RKO (cell line): ENCODE measurements around the gene EIF4E1B.
A peak's percentile ranks its signal among the peaks of the same experiment; 100 is the strongest.

Source experiments
- DNase-seq: peaks from one replicate; pipeline ENCODE4 v3.0.0-alpha.2; 2016; ENCODE audit warnings: low spot score

EIF4E1B gene

GRCh38 chr5:176647030-176647842, 16.8 kb downstream of the EIF4E1B start, which contains the start of gene TSPAN17:
Gene TSPAN17, plus strand, starts transcription at chr5:176647484. Its CDS starts 132 bp downstream, at chr5:176647616.
- peak; percentile 98 for DNase-seq

- peak; percentile 39 for DNase-seq
These were observed 17.5 kb downstream of the EIF4E1B start for GRCh38 chr5:176647843-176648473.

GRCh38 chr5:176648474-176649194, 18.2 kb downstream of the EIF4E1B start:
- DNase-seq = no peak

DNA sequence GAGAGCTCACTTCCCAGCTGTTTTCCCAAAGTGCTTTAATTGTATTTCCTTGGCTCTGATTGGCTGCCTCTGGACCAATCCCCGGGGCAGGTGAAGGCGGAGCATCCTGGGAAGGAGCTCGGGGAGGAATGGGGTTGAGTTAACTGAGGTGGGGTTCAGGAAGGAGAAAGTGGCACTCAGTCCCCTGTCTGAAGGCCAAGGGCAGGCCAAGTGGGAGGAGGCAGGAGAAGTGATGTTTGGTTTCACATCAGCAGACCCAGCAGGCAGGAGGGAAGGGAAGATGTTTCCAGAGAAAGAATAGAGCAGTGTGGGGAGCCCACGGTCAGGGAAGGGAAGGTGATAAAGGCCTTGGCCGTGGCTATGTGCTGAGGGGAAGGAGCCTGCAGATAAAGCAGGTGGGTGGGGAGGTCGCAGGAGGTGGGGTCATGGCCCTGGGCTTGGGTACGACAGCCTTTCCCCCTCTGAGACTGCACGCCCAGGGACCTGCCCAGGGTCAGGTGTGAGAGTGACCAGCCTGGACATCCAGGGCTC, 19.9 kb downstream of the EIF4E1B start:
- DNase-seq = no peak

GRCh38 chr5:176651472-176651980, 21.1 kb downstream of the EIF4E1B start:
- DNase-seq = no peak

DNA sequence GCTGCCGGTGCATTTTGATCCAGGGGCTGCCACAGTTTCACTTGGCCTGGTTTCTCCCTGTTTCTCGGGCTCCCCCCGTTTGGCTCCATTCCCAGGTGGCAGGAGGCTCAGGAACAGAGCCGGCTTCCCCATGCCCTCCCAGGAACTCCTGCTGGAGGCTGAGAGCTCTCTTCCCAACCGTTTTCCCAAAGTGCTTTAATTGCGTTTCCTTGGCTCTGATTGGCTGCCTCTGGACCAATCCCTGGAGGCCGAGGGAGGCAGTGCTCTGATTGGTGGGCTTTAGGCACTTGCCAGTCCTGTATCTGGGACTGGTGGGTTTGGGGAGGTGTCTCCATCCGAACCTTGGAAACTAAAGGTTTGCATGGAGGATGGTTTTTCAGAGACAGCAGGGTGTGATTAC, 21.7 kb downstream of the EIF4E1B start:
- DNase-seq = no peak

GRCh38 chr5:176653401-176654385, 23.2 kb downstream of the EIF4E1B start:
- peak; percentile 77 for DNase-seq

DNA sequence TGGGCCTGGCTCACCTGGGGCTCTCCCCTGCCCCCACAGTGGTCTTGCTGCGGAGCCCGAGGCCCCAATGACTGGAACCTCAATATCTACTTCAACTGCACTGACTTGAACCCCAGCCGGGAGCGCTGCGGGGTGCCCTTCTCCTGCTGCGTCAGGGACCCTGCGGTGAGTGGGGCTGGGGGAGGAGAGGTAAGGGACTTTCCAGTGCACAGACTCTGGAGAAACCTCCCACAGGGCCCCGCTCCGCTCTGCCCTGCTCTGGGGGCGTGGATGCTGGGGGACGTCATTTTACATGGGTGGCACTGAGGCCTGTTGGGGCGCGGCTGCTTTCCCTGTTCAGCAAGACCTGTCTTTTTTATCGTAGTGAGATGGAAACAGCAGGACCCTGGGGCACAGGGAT, 24.4 kb downstream of the EIF4E1B start:
- DNase-seq = no peak

GRCh38 chr5:176656467-176656990, 26.1 kb downstream of the EIF4E1B start:
- no peak for DNase-seq

DNA sequence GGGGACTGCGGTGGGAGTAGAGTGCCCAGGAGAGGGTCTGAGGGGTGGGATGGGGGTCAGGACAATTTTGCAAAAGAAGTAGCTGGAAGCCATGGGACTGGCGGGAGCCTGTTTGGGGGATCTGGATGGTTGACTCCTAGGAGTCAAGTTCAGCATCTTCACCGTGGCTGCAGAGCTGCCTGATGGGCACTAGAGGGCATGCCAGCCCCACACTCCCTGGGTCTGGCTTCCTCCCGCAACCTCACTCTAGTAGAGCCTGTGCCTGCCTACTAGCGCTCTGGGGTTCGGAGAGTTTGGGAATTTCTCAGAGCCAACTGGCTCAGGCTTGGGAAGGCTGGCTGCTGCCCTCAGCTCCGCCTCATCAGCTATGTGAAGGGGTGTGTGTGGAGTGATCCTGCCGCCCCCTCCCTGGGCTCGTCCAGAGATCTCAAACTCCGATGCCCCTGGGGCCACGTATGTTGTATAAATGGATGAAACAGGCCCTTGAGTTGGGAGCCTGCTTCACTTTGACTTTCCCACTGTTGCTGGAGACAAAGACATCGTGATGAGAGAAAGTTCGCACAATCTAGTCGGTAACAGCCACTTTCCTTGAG, 27.6 kb downstream of the EIF4E1B start:
- DNase-seq = peak; percentile 79

DNA sequence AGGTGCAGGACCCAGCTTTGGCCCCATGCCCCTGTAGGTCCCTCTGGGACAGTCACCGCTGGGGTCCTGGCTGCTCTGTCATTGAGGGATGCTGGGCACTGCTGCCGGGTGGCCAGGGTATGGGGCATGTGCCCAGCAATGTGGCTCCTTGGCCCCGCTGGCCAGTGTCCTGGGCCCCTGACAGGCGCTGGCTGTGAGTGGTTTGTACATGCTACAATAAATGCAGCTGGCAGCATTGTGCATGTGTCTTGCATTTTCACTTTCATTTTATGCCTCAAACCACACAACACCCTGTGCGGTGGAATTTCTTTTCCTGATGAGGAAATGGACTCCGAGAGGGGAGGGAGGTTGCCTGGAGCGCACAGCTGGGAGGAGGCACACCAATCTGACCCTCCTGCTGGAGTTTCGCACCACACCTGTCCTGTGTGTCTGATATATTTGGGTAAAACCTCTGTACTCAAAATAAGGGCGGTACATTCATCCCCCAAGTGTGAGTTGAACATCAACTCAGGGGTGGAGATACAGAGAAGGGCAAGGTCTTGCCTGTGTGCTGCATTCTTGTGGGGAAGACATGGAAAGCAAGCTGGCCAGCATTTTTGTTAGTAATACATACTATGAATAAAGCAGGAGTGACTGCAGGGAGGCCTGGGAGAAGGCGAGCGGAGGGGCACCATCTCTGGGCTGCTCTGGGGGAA, 28.5 kb downstream of the EIF4E1B start:
- DNase-seq = no peak

DNA sequence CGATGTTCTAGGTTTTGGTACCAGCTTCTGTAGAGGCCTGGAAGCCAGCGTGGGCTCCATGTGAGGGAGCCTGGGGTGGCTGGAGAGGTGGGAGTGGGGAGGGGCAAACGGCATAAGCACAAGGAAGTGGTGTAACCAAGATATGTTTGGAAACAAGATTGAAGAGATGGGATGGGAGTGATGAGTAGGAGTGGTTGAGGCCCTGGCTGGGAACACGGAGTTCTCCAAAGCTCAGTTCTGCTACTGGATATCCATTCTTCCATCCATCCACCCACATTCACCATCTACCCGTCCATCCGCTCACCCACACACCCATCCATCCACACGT, 29.0 kb downstream of the EIF4E1B start:
- DNase-seq = no peak

GRCh38 chr5:176659860-176660461, 29.5 kb downstream of the EIF4E1B start:
- DNase-seq = no peak

GRCh38 chr5:176660530-176660859, 30.0 kb downstream of the EIF4E1B start:
- DNase-seq = no peak

DNA sequence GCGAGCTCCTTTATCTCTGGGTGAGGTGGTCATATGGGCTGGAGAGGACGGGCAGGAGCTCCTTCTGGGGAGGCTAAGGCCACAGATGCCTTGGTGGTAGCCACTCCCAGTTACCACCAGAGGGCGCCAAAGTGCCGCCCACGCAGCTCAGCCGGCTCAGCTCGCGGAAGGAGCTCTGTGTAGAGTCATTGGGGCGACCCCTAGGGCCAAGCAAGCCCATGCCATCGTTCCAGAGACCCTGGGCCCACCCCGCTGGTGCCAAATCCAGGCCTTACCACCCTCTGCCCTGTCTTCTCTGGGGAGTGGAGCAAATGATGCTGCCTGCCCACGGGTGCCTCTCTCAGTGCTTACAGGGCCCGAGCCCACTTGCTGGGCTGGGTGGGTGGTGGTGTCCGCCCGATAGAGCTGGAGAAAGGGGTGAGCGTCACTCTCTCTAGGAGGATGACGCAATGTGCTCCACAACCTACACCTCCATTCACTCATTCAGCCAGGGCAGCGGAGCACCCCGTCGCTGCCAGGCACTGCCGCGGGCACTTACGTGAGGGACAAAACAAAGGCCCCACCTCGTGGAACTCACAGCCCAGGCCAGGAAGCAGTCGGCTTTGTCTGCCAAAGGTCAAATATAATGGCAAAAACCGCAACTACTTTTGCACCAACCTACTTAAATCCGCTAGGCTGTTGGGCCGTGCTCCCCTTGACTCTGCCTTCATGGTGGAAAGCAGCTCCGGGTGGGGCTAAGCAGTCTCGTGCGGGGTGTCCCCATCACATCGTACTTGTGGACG, 30.6 kb downstream of the EIF4E1B start:
- DNase-seq = peak; percentile 77

GRCh38 chr5:176661676-176662075, 31.2 kb downstream of the EIF4E1B start:
- no peak for DNase-seq

DNA sequence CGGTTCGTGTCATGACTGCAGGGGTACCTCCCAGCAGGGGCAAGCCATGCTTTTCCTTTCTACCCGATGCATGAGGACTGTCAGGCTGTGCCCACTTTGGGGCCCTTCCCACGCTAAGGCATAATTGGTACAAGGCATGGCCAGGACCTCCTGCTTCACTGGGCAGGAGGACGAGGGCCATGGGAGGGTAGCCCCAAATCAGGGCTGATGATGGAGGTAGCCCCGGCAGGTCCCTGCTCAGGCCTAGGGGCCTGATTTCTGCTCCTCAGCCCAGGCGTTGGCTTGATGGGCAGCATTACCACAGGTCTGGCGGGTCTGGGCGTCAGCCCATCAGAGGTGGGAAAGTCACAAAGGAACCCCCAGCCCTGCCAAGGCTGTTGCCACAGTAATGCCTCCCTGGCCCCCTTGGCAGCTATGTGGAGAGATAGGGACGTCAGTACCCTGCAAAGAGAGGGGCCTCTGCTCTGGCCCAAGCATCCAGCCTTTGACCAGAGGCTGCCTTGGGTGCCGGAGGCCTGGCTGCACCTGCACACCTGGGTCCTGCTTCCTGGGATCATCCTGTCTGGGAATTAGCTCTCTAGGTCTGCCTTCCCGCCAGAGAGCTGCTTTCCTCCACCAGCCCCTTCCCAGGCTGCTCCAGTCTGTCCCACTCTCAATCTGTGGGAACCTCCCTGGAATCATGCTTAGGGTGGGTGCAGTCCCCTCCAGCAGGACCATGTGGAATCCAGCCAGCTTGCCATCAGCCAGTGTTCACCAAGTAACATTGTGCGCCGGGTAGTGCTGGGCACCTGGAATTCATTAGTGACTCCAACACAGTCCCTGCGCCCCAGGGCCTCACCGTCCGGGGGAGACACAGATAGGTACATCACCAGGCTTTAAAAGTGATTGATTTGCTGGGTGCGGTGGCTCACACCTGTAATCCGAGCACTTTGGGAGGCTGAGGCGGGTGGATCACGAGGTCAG, 32.2 kb downstream of the EIF4E1B start:
- DNase-seq = no peak

DNA sequence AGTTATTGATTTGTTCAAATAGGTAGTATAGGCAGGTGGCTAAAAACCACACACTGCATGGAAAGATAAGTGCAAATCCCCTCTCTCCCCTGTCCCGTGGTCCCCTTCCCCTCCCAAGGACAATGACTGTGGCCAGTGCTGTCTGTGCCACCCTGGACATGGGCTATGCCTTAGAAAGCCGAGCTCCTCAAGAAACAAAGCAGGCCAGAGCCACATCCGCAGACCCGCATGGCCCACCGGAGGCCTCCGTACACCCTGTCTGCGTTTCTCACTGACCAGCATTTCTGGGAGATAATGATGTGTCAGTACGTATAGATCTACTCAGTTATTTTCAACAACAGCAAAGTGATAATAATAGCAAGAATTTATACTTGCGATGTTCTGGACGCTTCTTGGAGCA, 33.1 kb downstream of the EIF4E1B start:
- DNase-seq = no peak
